ENCODE data around the gene RMI2.

Gene RMI2

GRCh38 chr16:11325404-11326083, 19.7 kb upstream of the RMI2 start:
- TF ChIP-seq, protein P1, sequence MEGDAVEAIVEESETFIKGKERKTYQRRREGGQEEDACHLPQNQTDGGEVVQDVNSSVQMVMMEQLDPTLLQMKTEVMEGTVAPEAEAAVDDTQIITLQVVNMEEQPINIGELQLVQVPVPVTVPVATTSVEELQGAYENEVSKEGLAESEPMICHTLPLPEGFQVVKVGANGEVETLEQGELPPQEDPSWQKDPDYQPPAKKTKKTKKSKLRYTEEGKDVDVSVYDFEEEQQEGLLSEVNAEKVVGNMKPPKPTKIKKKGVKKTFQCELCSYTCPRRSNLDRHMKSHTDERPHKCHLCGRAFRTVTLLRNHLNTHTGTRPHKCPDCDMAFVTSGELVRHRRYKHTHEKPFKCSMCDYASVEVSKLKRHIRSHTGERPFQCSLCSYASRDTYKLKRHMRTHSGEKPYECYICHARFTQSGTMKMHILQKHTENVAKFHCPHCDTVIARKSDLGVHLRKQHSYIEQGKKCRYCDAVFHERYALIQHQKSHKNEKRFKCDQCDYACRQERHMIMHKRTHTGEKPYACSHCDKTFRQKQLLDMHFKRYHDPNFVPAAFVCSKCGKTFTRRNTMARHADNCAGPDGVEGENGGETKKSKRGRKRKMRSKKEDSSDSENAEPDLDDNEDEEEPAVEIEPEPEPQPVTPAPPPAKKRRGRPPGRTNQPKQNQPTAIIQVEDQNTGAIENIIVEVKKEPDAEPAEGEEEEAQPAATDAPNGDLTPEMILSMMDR (IDR thresholded peaks at IDR 0.05; ENCODE audit: insufficient read depth, low read length, poor library complexity, severe bottlenecking), result no peak
- peak; percentile 59 for DNase-seq (ENCODE audit: extremely low read depth, insufficient read length)
- Histone ChIP-seq H3K4me3 (replicated peaks; ENCODE audit: low read depth, low read length) (no peak overlapping the region), H3K36me3 (ENCODE audit: control insufficient read depth, insufficient read depth, low read length) (no peaks in the 10 kb centered on the region), H3K27me3 (replicated peaks; ENCODE audit: control insufficient read depth, insufficient read depth, low read length) (no peaks in the 10 kb centered on the region)

GRCh38 chr16:11326084-11326736, 19.0 kb upstream of the RMI2 start:
- no peak for DNase-seq (ENCODE audit: extremely low read depth, insufficient read length)
- no peak overlapping the region for H3K4me3 ChIP-seq (replicated peaks; ENCODE audit: low read depth, low read length)
- TF ChIP-seq, protein P1 (IDR thresholded peaks at IDR 0.05; ENCODE audit: insufficient read depth, low read length, poor library complexity, severe bottlenecking), result no peak
- H3K36me3 ChIP-seq (ENCODE audit: control insufficient read depth, insufficient read depth, low read length), result no peaks in the 10 kb centered on the region
- no peaks in the 10 kb centered on the region for H3K27me3 ChIP-seq (replicated peaks; ENCODE audit: control insufficient read depth, insufficient read depth, low read length)

- no peaks in the 10 kb centered on the region for H3K36me3 ChIP-seq (ENCODE audit: control insufficient read depth, insufficient read depth, low read length)
- peak overlapping the region; percentile 25; the same call in 1 of the 2 replicates for H3K4me3 ChIP-seq (replicated peaks; ENCODE audit: low read depth, low read length)
- DNase-seq (ENCODE audit: extremely low read depth, insufficient read length), result no peak
- no peaks in the 10 kb centered on the region for H3K27me3 ChIP-seq (replicated peaks; ENCODE audit: control insufficient read depth, insufficient read depth, low read length)
- TF ChIP-seq, protein P1 (IDR thresholded peaks at IDR 0.05; ENCODE audit: insufficient read depth, low read length, poor library complexity, severe bottlenecking), result no peak
Measured at GRCh38 chr16:11326737-11327276, 18.5 kb upstream of the RMI2 start.

- peak; percentile 81 for DNase-seq (ENCODE audit: extremely low read depth, insufficient read length)
Measured at GRCh38 chr16:11327277-11328171, 17.7 kb upstream of the RMI2 start.

More at GRCh38 chr16:11327277-11328171, 17.7 kb upstream of the RMI2 start:
- Histone ChIP-seq H3K36me3 (ENCODE audit: control insufficient read depth, insufficient read depth, low read length) (no peaks in the 10 kb centered on the region), H3K4me3 (replicated peaks; ENCODE audit: low read depth, low read length) (peak overlapping the region; percentile 53), H3K27me3 (replicated peaks; ENCODE audit: control insufficient read depth, insufficient read depth, low read length) (no peaks in the 10 kb centered on the region)
- TF ChIP-seq, protein P1 (IDR thresholded peaks at IDR 0.05; ENCODE audit: insufficient read depth, low read length, poor library complexity, severe bottlenecking), result no peak

All from GM06990 (cell line).